Measurements from ENCODE around the gene MGAT5B.
A peak's percentile ranks its signal among the peaks of the same experiment; 100 is the strongest.

The MGAT5B gene

GRCh38 chr17:76927577-76927976 lies 59.4 kb downstream of the MGAT5B start:
- no peak for DNase-seq (ENCODE audit: low read depth)

DNA sequence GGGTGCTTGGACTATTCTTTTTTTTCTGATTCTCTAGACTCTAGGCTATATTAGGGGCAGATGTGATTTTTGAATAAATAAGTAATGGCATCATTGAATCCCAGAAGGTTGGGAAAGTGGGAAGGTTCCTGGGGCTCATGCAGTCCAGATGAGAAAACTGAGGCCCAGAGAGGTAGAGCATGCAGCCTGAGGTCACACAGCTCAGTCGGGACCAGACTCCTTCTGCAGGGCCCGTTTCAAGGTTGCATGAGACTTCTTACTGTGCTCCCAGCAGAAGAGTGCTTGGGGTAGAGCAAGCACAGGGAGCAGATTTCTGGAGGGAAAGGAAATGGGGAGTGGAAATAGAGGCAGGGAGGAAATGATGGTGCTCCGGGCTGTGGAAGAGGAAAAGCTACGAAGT lies 59.8 kb downstream of the MGAT5B start:
- no peak for DNase-seq (ENCODE audit: low read depth)

GRCh38 chr17:76929148-76929547 lies 60.9 kb downstream of the MGAT5B start:
- DNase-seq (ENCODE audit: low read depth) = no peak

DNA sequence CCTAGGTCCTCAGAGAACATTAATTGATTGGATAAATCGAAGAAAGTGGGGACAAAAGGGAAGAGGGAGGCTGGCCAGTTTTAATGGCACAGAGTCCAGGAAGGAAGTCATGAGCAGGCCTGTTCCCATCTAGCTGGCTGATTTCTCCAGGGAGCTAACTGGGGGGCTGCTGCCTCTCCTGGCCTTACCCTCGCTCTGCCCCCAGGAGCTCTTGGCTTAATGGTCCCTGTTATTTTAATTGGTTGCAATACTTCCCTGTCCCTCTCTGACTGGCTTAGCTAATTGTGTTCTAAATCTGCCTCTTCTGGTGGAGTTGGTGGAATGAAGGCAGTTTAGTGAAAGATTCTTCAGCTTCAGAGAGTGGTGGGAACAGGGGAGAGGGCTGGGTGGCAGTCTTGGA lies 61.4 kb downstream of the MGAT5B start:
- DNase-seq (ENCODE audit: low read depth) = no peak

DNA sequence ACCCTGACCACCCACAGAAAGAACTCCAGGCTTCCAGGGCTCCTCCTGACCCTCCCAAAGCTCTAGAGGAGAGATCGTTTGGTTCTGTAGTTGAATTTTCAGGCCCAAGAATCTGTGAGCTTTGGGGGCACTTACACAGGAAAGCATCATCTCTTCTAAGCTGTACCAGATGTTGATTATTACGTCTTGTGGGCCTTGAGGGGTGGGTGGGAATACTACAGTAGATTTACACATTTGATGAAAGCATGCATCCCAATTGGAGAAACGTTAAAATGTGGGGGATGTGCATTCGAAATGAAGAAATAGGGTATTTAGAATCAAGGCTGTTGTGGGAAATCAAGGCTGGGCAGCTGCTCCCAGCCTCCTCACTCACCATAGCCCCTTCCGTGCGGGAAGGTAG lies 61.9 kb downstream of the MGAT5B start:
- no peak for DNase-seq (ENCODE audit: low read depth)

GRCh38 chr17:76932402-76933333 lies 64.5 kb downstream of the MGAT5B start:
- DNase-seq (ENCODE audit: low read depth) = no peak

DNA sequence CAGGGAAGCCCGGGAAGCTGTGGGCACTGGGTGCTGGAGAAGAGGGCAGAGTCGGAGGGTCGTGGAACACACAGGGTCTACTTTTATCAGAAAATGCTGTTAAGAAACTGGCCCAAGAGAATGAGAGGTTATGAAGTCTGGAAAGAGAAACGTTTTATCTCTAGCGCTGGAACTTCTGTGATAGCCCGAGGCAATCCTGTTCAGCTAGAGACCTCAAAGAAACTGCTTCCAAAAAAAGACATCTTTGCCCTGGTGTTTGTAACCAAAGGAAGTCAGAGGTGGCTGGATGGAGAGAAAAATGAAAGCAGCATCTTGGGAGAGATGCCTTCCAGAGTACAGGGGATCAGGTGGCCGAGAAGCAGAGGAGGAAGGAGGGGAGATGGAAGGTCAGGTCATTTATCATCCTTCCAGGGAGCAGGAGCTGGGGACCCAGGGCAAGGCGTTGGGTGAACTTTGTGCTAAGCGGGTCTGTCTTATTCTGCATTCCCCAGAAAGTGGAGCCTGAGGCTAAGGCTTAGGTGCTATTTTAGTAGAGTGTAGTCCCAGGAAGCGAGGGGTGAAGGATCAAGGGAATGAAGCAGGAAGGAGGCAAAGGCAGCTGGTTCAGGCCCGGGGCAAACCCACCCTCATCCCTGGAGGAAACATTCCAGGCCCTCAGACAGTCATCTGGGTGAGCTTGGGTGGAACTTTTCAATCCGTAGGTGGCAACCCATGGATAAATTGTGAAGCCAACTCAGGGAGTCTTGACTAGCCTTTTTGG lies 66.5 kb downstream of the MGAT5B start:
- no peak for DNase-seq (ENCODE audit: low read depth)

DNA sequence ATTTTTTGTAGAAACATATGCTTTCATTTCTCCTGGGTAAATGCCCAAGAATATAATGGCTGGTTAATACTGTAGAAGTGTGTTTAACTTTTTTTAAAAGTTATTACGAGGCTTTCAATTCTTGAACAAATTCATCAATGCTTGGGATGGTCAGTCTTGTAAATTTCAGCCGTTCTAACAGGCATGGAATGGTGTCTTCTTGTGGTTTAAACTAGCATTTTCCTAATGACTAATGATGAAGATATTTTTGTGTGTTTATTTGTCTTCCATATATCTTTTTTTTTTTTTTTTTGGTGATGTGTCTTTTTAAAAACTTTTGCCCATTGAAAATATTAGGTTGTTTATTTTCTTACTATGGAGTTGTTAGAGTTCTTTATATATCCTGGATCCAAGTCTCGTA lies 67.1 kb downstream of the MGAT5B start:
- peak; percentile 19 for DNase-seq (ENCODE audit: low read depth)

DNA sequence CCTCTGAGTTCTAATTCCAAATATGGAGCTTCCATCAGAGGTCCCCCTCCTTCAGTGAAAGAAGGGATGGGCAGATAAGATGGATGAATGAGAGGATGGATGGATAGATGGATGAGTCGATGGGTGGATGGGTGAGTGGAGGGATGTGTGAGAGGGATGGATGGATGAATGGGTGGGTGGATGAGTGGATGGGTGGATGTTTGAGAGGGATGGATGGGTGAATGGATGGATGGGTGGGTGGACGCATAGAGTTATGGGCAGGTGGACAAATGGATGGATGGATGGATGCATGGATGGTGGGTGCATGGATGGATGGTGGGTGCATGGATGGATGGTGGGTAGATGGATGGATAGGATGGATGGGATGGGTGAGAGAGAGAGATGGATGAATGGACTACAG lies 69.0 kb downstream of the MGAT5B start:
- DNase-seq (ENCODE audit: low read depth) = no peak

DNA sequence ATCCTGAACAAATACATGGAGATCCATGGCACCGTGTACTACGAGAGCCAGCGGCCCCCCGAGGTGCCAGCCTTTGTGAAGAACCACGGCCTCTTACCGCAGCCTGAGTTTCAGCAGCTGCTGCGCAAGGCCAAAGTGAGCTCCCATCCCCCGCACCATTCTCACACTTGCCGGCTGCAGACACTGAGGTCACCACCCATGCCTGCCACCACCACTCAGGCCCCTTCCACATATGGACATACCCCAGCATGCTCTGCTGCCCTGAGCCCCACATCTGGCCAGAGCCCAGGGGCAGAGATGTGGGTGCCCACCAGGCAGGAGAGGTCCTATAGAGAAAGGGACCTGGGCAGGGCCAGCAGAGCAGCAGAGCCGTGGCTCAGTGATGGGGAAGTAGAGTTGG lies 69.8 kb downstream of the MGAT5B start:
- DNase-seq (ENCODE audit: low read depth) = no peak

DNA sequence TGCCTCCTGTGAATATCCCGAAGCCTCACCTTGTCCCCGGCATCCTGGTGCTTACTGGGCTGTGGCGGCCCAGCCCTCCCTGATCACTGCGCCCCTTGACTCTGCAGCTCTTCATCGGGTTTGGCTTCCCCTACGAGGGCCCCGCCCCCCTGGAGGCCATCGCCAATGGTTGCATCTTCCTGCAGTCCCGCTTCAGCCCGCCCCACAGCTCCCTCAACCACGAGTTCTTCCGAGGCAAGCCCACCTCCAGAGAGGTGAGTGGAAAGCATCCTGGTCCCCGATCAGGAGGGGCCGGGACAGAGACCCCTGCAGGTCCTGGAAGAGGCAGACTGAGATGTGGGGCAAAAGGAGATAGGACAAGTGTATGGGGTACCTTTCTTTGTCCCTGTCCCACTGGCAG lies 72.1 kb downstream of the MGAT5B start:
- DNase-seq (ENCODE audit: low read depth) = no peak

- DNase-seq (ENCODE audit: low read depth) = no peak
Observed at GRCh38 chr17:76940738-76941350, 72.6 kb downstream of the MGAT5B start.

DNA sequence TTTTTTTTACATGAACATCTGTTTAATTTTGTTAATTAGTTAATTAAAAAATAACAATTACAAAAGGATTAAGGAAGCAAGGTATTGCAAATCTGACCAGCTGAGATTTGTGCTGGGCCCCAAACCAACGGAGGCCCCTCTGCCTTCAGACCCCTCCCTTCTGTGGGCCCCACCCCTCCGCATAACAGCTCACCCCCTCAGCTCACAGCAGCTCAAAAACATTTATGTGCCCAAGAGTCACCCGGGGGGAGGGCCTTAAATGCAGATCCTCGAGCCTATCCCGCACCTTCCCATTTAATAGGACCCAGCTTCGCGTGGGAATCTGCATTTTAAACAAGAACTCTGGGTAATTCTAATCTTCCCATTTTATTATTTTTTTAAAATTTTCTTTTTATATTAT lies 75.0 kb downstream of the MGAT5B start:
- no peak for DNase-seq (ENCODE audit: low read depth)

DNA sequence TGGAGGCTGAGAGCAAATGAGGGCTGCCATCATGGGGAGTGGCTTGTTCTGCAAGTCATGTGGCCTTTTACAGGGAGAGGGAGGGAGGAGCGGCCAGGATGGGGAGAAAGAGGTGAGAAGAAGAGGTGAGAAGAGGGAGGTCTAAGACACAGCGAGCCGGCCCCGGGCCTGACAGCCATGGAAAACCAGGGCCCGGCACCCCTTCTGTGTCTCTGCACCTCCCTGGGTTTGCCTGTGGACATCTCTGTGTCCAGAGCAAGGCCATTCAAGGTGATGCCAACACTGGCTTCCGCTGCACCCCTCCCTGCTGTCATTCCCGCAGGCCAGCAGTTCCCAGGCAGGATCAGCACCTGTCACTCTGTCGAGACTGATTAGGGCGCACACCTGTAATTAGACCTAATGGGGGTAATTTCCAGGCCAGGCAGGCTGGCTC lies 75.6 kb downstream of the MGAT5B start:
- DNase-seq (ENCODE audit: low read depth) = no peak

- no peak for DNase-seq (ENCODE audit: low read depth)
Observed at GRCh38 chr17:76944477-76944876, 76.3 kb downstream of the MGAT5B start.

DNA sequence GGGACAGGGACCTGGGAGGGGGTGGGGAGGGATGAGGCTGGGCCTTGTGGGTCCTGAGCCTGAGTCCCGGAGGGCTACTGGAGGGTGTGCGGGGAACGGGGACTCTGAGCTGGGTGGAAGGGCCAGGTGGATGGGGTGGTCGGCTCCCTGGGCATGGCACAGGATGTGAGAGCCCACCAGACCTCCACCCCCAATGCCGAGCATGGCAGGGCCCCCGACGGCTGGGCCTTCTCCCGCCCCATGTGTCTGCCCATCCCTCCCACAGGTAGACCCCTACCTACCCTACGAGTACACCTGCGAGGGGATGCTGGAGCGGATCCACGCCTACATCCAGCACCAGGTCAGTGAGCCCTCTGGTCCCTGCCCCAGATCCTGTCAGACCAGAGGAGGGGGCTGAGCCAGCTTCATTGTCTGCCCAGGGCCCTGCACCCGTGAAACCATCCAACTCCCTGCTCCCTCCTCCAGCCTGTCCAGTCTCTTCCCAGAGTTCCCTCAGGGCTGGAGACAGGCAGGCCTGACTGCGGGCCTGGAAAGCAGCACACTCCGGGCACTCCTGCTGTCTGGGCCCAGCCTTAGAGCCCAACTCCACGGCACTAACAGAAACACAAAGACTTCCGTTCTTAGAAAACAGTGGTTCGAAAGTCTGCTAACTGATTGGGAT lies 78.0 kb downstream of the MGAT5B start:
- DNase-seq (ENCODE audit: low read depth) = no peak

DNA sequence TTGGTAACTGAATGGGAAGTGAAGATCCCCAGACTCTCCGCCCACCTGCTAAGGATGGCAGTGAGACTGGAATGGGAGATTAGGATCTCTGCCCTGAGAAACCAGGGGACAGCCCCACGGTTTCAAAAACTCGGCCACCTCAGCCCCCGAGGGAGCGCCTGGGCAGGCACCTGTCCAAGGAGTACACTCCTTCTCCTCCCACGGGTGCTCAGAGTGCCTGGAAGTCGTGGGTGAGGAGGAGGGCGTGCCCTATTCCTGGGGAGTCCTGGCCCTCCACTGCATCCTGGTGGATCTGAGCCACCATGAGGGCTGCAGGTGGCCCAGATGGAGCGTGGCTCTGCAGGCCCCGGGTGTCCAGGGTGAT lies 78.5 kb downstream of the MGAT5B start:
- no peak for DNase-seq (ENCODE audit: low read depth)

- DNase-seq (ENCODE audit: low read depth) = no peak
Observed at GRCh38 chr17:76947309-76947708, 79.1 kb downstream of the MGAT5B start.

DNA sequence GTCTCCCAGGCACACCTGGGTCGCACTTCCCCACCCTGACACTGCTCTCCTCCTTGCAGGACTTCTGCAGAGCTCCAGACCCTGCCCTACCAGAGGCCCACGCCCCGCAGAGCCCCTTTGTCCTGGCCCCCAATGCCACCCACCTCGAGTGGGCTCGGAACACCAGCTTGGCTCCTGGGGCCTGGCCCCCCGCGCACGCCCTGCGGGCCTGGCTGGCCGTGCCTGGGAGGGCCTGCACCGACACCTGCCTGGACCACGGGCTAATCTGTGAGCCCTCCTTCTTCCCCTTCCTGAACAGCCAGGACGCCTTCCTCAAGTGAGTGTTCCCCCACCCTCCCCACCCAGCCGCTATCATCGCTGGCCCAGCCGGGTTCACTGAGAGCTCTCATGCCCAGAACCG lies 79.6 kb downstream of the MGAT5B start:
- DNase-seq (ENCODE audit: low read depth) = no peak

DNA sequence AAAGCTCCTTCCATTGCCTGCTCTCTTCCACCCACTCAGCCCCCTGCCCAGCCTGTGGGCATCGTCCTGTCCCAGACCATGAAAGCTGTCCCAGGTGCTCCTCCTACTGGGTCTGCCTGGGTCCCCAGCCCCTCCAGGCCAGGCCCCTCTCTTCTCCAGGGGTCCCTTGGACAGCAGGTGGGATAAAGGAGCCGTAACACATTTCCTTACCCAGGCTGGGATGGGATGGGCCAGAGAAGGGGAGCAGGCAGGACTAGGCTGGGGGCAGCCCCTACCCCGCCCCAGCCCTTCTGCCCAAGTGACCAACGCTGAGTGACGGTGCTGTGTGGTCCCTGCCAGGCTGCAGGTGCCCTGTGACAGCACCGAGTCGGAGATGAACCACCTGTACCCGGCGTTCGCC lies 80.1 kb downstream of the MGAT5B start:
- no peak for DNase-seq (ENCODE audit: low read depth)

GRCh38 chr17:76948726-76949342 lies 80.6 kb downstream of the MGAT5B start:
- DNase-seq (ENCODE audit: low read depth) = no peak

Measured in GM04503 (cell line).